Stimulated activated CD4-positive, alpha-beta T cell treated with anti-CD3 and anti-CD28 coated beads, Interleukin-1b, Interleukin-23, amount 100 ng/mL, for 24 hours (primary cell): ENCODE measurements around the gene DACT2.
"Not testable (repeated sequence)": the region's sequence is repeated elsewhere in the genome, so short reads cannot be mapped to it uniquely, and the experiment has no call there.

Experiments used
- DNase-seq, 4 experiments: peaks; one replicate each; pipeline ENCODE4 v3.0.0-alpha.2; 2020; ENCODE audit warnings: low read depth in 4 of 4, low spot score in 1 of 4

Gene DACT2

GRCh38 chr6:168319279-168320111, at the start of gene DACT2:
TSS of gene DACT2 (minus strand) at chr6:168319777. CDS start at chr6:168319633, 144 bp downstream.
- DNase-seq: no peak

- DNase-seq: no peak
Measured at GRCh38 chr6:168368936-168369335, 49.4 kb upstream of the DACT2 start.

- DNase-seq: no peak
Measured at GRCh38 chr6:168368066-168368820, 48.7 kb upstream of the DACT2 start.

GRCh38 chr6:168367285-168367751, 47.7 kb upstream of the DACT2 start:
- DNase-seq: no peak

- no peak for DNase-seq
Measured at GRCh38 chr6:168366473-168366872, 46.9 kb upstream of the DACT2 start.

GRCh38 chr6:168365422-168366165, 46.0 kb upstream of the DACT2 start:
- DNase-seq: no peak

GRCh38 chr6:168364793-168365421, 45.3 kb upstream of the DACT2 start:
- no peak for DNase-seq

- DNase-seq: no peak
Measured at GRCh38 chr6:168363811-168364792, 44.5 kb upstream of the DACT2 start.

- DNase-seq: no peak
Measured at GRCh38 chr6:168363302-168363701, 43.7 kb upstream of the DACT2 start.

- no peak for DNase-seq
Measured at GRCh38 chr6:168362276-168362990, 42.9 kb upstream of the DACT2 start.

GRCh38 chr6:168361766-168362165, 42.2 kb upstream of the DACT2 start:
- DNase-seq: no peak

- DNase-seq: no peak
Measured at GRCh38 chr6:168359794-168360193, 40.2 kb upstream of the DACT2 start.

- DNase-seq: no peak
Measured at GRCh38 chr6:168358842-168359420, 39.4 kb upstream of the DACT2 start.

GRCh38 chr6:168356872-168357271, 37.3 kb upstream of the DACT2 start:
- DNase-seq: not testable (repeated sequence)

GRCh38 chr6:168355716-168356522, 36.3 kb upstream of the DACT2 start:
- DNase-seq: peak in 2 of 4 experiments; percentile 5 to 7

GRCh38 chr6:168354338-168354737, 34.8 kb upstream of the DACT2 start:
- no peak for DNase-seq

GRCh38 chr6:168353041-168353440, 33.5 kb upstream of the DACT2 start:
- DNase-seq: no peak

GRCh38 chr6:168352096-168352495, 32.5 kb upstream of the DACT2 start:
- no peak for DNase-seq
